Measurements from ENCODE around the gene FOXJ3. TPM values are rescaled to one million over a fixed set of nuclear protein-coding genes. Genes with fewer than 3 reads are reported as not detected.

The FOXJ3 gene
- total and polyA plus RNA-seq, 2 of the 13 experiments (the other 11 are each of a cell fraction or from before 2014, with no cell fraction given), result 16.6 to 48.5 TPM

- TF ChIP-seq, protein P1, sequence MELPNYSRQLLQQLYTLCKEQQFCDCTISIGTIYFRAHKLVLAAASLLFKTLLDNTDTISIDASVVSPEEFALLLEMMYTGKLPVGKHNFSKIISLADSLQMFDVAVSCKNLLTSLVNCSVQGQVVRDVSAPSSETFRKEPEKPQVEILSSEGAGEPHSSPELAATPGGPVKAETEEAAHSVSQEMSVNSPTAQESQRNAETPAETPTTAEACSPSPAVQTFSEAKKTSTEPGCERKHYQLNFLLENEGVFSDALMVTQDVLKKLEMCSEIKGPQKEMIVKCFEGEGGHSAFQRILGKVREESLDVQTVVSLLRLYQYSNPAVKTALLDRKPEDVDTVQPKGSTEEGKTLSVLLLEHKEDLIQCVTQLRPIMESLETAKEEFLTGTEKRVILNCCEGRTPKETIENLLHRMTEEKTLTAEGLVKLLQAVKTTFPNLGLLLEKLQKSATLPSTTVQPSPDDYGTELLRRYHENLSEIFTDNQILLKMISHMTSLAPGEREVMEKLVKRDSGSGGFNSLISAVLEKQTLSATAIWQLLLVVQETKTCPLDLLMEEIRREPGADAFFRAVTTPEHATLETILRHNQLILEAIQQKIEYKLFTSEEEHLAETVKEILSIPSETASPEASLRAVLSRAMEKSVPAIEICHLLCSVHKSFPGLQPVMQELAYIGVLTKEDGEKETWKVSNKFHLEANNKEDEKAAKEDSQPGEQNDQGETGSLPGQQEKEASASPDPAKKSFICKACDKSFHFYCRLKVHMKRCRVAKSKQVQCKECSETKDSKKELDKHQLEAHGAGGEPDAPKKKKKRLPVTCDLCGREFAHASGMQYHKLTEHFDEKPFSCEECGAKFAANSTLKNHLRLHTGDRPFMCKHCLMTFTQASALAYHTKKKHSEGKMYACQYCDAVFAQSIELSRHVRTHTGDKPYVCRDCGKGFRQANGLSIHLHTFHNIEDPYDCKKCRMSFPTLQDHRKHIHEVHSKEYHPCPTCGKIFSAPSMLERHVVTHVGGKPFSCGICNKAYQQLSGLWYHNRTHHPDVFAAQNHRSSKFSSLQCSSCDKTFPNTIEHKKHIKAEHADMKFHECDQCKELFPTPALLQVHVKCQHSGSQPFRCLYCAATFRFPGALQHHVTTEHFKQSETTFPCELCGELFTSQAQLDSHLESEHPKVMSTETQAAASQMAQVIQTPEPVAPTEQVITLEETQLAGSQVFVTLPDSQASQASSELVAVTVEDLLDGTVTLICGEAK (IDR thresholded peaks at IDR 0.05), result no peak
- TF ChIP-seq, protein P1 (CRISPR knock-in tag; IDR thresholded peaks at IDR 0.05), result no peak; the same call in 1 of the 2 replicates
- TF ChIP-seq ZNF446 (CRISPR knock-in tag; IDR thresholded peaks at IDR 0.05) (no peak), ZNF615 (CRISPR knock-in tag; IDR thresholded peaks at IDR 0.05; ENCODE audit: borderline replicate concordance) (no peak), RAD51 (IDR thresholded peaks at IDR 0.05; ENCODE audit: borderline replicate concordance) (no peak), POGK (CRISPR knock-in tag; conservative IDR thresholded peaks at IDR 0.05) (no peak), HOXA3 (CRISPR knock-in tag; IDR thresholded peaks at IDR 0.05) (peak; percentile 33; the same call in 1 of the 2 replicates), NAIF1 (CRISPR knock-in tag; IDR thresholded peaks at IDR 0.05; ENCODE audit: borderline replicate concordance) (no peak), U2AF1 (optimal IDR thresholded peaks at IDR 0.05; ENCODE audit: low read depth, low read length) (no peak)
- TF ChIP-seq, protein P2, sequence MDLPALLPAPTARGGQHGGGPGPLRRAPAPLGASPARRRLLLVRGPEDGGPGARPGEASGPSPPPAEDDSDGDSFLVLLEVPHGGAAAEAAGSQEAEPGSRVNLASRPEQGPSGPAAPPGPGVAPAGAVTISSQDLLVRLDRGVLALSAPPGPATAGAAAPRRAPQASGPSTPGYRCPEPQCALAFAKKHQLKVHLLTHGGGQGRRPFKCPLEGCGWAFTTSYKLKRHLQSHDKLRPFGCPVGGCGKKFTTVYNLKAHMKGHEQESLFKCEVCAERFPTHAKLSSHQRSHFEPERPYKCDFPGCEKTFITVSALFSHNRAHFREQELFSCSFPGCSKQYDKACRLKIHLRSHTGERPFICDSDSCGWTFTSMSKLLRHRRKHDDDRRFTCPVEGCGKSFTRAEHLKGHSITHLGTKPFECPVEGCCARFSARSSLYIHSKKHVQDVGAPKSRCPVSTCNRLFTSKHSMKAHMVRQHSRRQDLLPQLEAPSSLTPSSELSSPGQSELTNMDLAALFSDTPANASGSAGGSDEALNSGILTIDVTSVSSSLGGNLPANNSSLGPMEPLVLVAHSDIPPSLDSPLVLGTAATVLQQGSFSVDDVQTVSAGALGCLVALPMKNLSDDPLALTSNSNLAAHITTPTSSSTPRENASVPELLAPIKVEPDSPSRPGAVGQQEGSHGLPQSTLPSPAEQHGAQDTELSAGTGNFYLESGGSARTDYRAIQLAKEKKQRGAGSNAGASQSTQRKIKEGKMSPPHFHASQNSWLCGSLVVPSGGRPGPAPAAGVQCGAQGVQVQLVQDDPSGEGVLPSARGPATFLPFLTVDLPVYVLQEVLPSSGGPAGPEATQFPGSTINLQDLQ (CRISPR knock-in tag; IDR thresholded peaks at IDR 0.05), result no peak
- TF ChIP-seq, protein P3, sequence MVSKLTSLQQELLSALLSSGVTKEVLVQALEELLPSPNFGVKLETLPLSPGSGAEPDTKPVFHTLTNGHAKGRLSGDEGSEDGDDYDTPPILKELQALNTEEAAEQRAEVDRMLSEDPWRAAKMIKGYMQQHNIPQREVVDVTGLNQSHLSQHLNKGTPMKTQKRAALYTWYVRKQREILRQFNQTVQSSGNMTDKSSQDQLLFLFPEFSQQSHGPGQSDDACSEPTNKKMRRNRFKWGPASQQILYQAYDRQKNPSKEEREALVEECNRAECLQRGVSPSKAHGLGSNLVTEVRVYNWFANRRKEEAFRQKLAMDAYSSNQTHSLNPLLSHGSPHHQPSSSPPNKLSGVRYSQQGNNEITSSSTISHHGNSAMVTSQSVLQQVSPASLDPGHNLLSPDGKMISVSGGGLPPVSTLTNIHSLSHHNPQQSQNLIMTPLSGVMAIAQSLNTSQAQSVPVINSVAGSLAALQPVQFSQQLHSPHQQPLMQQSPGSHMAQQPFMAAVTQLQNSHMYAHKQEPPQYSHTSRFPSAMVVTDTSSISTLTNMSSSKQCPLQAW (CRISPR knock-in tag; IDR thresholded peaks at IDR 0.05), result peak; percentile 79; the same call in 1 of the 2 replicates
- TF ChIP-seq, protein P4, sequence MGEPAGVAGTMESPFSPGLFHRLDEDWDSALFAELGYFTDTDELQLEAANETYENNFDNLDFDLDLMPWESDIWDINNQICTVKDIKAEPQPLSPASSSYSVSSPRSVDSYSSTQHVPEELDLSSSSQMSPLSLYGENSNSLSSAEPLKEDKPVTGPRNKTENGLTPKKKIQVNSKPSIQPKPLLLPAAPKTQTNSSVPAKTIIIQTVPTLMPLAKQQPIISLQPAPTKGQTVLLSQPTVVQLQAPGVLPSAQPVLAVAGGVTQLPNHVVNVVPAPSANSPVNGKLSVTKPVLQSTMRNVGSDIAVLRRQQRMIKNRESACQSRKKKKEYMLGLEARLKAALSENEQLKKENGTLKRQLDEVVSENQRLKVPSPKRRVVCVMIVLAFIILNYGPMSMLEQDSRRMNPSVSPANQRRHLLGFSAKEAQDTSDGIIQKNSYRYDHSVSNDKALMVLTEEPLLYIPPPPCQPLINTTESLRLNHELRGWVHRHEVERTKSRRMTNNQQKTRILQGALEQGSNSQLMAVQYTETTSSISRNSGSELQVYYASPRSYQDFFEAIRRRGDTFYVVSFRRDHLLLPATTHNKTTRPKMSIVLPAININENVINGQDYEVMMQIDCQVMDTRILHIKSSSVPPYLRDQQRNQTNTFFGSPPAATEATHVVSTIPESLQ (CRISPR knock-in tag; conservative IDR thresholded peaks at IDR 0.05), result no peak
Measured at GRCh38 chr1:42214447-42214871, 120.6 kb downstream of the FOXJ3 start (continued).
